Measurements from ENCODE around the gene GPC6. TPM values are rescaled to one million over a fixed set of nuclear protein-coding genes. Genes with fewer than 3 reads are reported as not detected.

Gene GPC6
- total and polyA plus RNA-seq, 4 donors, result 5.9 to 29.1 (median 18.2) TPM

DNA sequence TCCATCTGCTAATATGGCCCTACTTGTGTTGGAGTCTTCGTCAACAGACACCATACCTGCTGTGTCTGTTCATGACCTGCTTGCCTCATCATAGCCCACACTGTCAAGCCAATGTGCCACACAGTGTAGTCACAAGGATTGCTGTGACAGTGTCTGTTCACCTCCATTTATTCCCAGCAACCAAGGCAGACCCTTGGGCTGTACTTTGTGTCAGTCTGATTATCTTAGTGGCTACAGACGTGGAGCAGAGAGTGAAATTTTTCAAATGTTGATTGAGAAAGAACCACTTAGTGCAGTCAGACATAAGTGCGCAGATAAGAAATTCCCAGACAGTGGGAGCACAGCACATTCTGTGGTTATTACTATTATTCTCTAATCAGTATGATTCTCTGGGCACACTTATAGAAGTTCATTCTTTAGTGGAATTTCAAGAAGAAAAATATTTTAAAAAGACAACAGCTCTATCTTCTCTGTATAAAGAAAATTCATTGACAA, 184.6 kb downstream of the GPC6 start:
- TF ChIP-seq GABPA (IDR thresholded peaks at IDR 0.05 in 1 of 2, conservative IDR thresholded peaks at IDR 0.05 in 1 of 2) (no peak), NR2F2 (IDR thresholded peaks at IDR 0.05) (no peak)
- TF ChIP-seq, protein P1, sequence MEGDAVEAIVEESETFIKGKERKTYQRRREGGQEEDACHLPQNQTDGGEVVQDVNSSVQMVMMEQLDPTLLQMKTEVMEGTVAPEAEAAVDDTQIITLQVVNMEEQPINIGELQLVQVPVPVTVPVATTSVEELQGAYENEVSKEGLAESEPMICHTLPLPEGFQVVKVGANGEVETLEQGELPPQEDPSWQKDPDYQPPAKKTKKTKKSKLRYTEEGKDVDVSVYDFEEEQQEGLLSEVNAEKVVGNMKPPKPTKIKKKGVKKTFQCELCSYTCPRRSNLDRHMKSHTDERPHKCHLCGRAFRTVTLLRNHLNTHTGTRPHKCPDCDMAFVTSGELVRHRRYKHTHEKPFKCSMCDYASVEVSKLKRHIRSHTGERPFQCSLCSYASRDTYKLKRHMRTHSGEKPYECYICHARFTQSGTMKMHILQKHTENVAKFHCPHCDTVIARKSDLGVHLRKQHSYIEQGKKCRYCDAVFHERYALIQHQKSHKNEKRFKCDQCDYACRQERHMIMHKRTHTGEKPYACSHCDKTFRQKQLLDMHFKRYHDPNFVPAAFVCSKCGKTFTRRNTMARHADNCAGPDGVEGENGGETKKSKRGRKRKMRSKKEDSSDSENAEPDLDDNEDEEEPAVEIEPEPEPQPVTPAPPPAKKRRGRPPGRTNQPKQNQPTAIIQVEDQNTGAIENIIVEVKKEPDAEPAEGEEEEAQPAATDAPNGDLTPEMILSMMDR (IDR thresholded peaks at IDR 0.05; ENCODE audit: low read depth, low read length, missing input control), result no peak
- TF ChIP-seq, protein P2, sequence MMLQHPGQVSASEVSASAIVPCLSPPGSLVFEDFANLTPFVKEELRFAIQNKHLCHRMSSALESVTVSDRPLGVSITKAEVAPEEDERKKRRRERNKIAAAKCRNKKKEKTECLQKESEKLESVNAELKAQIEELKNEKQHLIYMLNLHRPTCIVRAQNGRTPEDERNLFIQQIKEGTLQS (IDR thresholded peaks at IDR 0.05), result no peak
- H3K4me1 ChIP-seq (ENCODE audit: control insufficient read depth in 4 of 4, insufficient read depth in 4 of 4, low read length in 3 of 4), result peaks cover 1 to 5% (median 3%) of the 10 kb centered on the region in 4 donors
- no peaks in the 10 kb centered on the region for H3K9me3 ChIP-seq (ENCODE audit: control insufficient read depth in 4 of 4, low read length in 3 of 4)

DNA sequence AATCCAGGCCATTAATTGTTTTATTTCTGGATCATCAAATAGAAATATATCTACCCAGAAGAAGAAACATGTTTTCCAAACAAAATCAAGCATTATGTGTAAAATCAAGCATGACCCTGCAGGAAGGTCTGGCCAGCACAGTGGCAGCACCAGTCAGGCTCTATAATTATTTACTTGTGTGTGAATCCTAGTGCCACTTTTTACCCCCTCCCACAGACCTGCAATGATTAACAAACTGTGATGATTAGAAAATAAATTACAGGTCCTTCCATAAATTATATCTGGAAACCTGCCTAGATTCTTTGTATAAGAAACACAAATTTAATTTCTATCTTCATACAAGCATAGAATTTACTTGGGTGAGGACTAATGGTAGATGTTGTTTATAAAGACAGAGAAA, 186.1 kb downstream of the GPC6 start:
- H3K36me3 ChIP-seq (ENCODE audit: control insufficient read depth in 4 of 4, insufficient read depth in 3 of 4, low read depth in 1 of 4, low read length in 3 of 4), result no peaks in the 10 kb centered on the region

More for the DNA sequence above, 184.6 kb downstream of the GPC6 start:
- no peak overlapping the region for H3K9ac ChIP-seq (ENCODE audit: low read depth in 1 of 2, low read length in 2 of 2)
- WGBS, result 93% methylated on average over 3 of the region's 3 CpGs
- no peak overlapping the region for H3K4me3 ChIP-seq (ENCODE audit: low read depth in 1 of 3, low read length in 3 of 3)
- no peaks in the 10 kb centered on the region for H3K27me3 ChIP-seq (ENCODE audit: control insufficient read depth in 4 of 4, insufficient read depth in 4 of 4, low read length in 3 of 4)
- no peaks in the 10 kb centered on the region for H3K36me3 ChIP-seq (ENCODE audit: control insufficient read depth in 4 of 4, insufficient read depth in 3 of 4, low read depth in 1 of 4, low read length in 3 of 4)
- DNase-seq (ENCODE audit: low spot score), result no peak
- H3K27ac ChIP-seq (ENCODE audit: low read depth in 1 of 2, low read length in 2 of 2), result no peak overlapping the region

DNA sequence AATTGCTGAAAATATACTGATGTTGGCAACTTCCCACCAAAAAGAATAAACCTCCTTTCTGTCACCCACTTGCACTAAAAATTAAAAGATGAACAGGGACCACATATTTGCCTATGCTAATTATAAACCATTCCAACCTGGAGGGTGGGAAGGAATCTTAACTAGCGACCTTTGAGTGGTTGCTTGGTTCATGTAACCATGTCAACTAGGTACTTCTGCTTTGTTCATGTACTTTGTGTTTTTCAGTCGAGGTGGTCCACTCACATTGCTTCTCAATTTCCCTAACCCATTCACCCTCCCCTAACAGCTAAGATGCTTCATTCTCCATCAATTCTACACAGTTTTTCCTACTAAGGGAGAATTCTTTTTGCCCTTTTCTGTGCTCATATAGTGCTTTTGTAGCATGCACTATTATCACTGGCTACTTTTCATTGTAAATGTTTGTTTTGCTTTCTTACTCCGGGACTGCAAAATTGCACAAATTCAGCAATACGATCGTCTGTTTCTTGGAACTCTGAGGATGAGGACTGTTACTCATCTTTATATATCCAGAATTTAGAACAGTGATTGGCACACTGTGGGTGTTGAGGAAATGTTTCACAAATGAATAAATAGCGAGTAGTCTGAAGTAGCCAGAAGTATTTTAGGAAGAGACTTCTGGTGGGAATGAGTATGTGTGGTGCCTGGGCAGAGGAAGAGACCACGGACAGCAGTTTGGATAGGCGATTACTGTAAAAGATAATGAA, 187.5 kb downstream of the GPC6 start:
- TF ChIP-seq, protein P3, sequence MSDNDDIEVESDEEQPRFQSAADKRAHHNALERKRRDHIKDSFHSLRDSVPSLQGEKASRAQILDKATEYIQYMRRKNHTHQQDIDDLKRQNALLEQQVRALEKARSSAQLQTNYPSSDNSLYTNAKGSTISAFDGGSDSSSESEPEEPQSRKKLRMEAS (IDR thresholded peaks at IDR 0.05), result no peak
- no peak for TF ChIP-seq HNF4G (IDR thresholded peaks at IDR 0.05)
- no peak for TF ChIP-seq TAF1 (conservative IDR thresholded peaks at IDR 0.05)
- TF ChIP-seq HNF4A (conservative IDR thresholded peaks at IDR 0.05), result no peak
- TF ChIP-seq, protein P4, sequence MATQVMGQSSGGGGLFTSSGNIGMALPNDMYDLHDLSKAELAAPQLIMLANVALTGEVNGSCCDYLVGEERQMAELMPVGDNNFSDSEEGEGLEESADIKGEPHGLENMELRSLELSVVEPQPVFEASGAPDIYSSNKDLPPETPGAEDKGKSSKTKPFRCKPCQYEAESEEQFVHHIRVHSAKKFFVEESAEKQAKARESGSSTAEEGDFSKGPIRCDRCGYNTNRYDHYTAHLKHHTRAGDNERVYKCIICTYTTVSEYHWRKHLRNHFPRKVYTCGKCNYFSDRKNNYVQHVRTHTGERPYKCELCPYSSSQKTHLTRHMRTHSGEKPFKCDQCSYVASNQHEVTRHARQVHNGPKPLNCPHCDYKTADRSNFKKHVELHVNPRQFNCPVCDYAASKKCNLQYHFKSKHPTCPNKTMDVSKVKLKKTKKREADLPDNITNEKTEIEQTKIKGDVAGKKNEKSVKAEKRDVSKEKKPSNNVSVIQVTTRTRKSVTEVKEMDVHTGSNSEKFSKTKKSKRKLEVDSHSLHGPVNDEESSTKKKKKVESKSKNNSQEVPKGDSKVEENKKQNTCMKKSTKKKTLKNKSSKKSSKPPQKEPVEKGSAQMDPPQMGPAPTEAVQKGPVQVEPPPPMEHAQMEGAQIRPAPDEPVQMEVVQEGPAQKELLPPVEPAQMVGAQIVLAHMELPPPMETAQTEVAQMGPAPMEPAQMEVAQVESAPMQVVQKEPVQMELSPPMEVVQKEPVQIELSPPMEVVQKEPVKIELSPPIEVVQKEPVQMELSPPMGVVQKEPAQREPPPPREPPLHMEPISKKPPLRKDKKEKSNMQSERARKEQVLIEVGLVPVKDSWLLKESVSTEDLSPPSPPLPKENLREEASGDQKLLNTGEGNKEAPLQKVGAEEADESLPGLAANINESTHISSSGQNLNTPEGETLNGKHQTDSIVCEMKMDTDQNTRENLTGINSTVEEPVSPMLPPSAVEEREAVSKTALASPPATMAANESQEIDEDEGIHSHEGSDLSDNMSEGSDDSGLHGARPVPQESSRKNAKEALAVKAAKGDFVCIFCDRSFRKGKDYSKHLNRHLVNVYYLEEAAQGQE (IDR thresholded peaks at IDR 0.05), result no peak
- TF ChIP-seq, protein P1 (IDR thresholded peaks at IDR 0.05; ENCODE audit: low read depth, low read length, missing input control), result no peak
- TF ChIP-seq FOXA1 (IDR thresholded peaks at IDR 0.05), result no peak
- TF ChIP-seq JUND (IDR thresholded peaks at IDR 0.05), result no peak
- no peak for TF ChIP-seq NR2F2 (IDR thresholded peaks at IDR 0.05)

More for the DNA sequence above, 186.1 kb downstream of the GPC6 start:
- H3K9me3 ChIP-seq (ENCODE audit: control insufficient read depth in 4 of 4, low read length in 3 of 4), result no peaks in the 10 kb centered on the region
- TF ChIP-seq SP1 (IDR thresholded peaks at IDR 0.05) (no peak), RAD21 (IDR thresholded peaks at IDR 0.05) (no peak), HNF4A (conservative IDR thresholded peaks at IDR 0.05) (no peak), JUND (IDR thresholded peaks at IDR 0.05) (no peak), HNF4G (IDR thresholded peaks at IDR 0.05) (no peak), FOXA1 (IDR thresholded peaks at IDR 0.05) (no peak), TAF1 (conservative IDR thresholded peaks at IDR 0.05) (no peak)
- TF ChIP-seq, protein P3 (IDR thresholded peaks at IDR 0.05), result no peak
- no peak overlapping the region for H3K27ac ChIP-seq (ENCODE audit: low read depth in 1 of 2, low read length in 2 of 2)
- H3K4me3 ChIP-seq (ENCODE audit: low read depth in 1 of 3, low read length in 3 of 3), result no peak overlapping the region
- DNase-seq (ENCODE audit: low spot score), result no peak
- no peaks in the 10 kb centered on the region for H3K27me3 ChIP-seq (ENCODE audit: control insufficient read depth in 4 of 4, insufficient read depth in 4 of 4, low read length in 3 of 4)
- no peak overlapping the region for H3K9ac ChIP-seq (ENCODE audit: low read depth in 1 of 2, low read length in 2 of 2)
- H3K4me1 ChIP-seq (ENCODE audit: control insufficient read depth in 4 of 4, insufficient read depth in 4 of 4, low read length in 3 of 4), result peaks cover 1 to 5% (median 3%) of the 10 kb centered on the region in 4 donors

More for the DNA sequence above, 187.5 kb downstream of the GPC6 start:
- WGBS, result 56% methylated on average over 8 of the region's 8 CpGs
- Histone ChIP-seq H3K9me3 (ENCODE audit: control insufficient read depth in 4 of 4, low read length in 3 of 4) (no peaks in the 10 kb centered on the region), H3K4me3 (ENCODE audit: low read depth in 1 of 3, low read length in 3 of 3) (no peak overlapping the region), H3K27me3 (ENCODE audit: control insufficient read depth in 4 of 4, insufficient read depth in 4 of 4, low read length in 3 of 4) (no peaks in the 10 kb centered on the region), H3K9ac (ENCODE audit: low read depth in 1 of 2, low read length in 2 of 2) (no peak overlapping the region), H3K27ac (ENCODE audit: low read depth in 1 of 2, low read length in 2 of 2) (no peak overlapping the region), H3K4me1 (ENCODE audit: control insufficient read depth in 4 of 4, insufficient read depth in 4 of 4, low read length in 3 of 4) (peaks cover 1 to 5% (median 3%) of the 10 kb centered on the region in 4 donors), H3K36me3 (ENCODE audit: control insufficient read depth in 4 of 4, insufficient read depth in 3 of 4, low read depth in 1 of 4, low read length in 3 of 4) (no peaks in the 10 kb centered on the region)
- DNase-seq (ENCODE audit: low spot score), result no peak

All from liver (tissue), 9 donors.